AG04449 (cell line): ENCODE measurements around the gene FBXO28.

ENCODE experiments used
- CTCF ChIA-PET: fragments of 350-600 bp; formaldehyde crosslinking; extraction: SDS; loops from one replicate; lab custom pipeline; 2021; ENCODE audit warnings: antibody characterized with exemption; lab: Yijun Ruan, JAX
- POLR2A ChIA-PET: fragments of 400-600, 350-600 bp; formaldehyde crosslinking; extraction: SDS; loops from one replicate; lab custom pipeline; 2020; ENCODE audit warnings: antibody characterized with exemption, inconsistent platforms; lab: Yijun Ruan, JAX
- DNase-seq: peaks from one replicate; pipeline ENCODE4 v3.0.0-alpha.2; 2010; ENCODE audit warnings: low read depth, low spot score
- H3K4me3 ChIP-seq: 2 replicates; pipeline ENCODE4 v1.5.1; 2011; ENCODE audit warnings: low read depth, mild to moderate bottlenecking, control low read depth, low read length
- TF ChIP-seq, protein P1 (sequence below): IDR thresholded peaks from one replicate; pipeline ENCODE4 v1.5.1; 2011; ENCODE audit warnings: mild to moderate bottlenecking, moderate library complexity, low read length, control low read depth, inconsistent platforms; ENCODE audit not compliant: insufficient read depth; ENCODE audit errors: missing control alignments

The FBXO28 gene

DNA sequence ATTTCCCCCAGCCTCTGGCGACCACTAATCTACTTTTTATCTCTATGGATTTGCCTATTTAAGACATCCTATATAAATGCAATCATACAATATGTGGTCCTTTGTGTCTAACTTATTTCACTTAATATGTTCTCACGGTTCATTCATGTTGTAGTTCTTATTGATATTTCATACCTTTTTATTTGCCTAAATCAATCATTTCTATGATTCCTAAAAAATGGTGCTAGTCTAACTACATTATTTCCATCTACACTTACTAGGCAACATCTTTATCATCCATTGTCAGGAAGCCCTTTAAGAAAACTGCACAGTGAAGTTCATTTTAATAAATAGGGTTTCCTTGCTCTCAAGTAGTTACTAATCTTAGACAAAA lies 380 bp upstream of the FBXO28 start:
- DNase-seq = no peak
- TF ChIP-seq, protein P1, sequence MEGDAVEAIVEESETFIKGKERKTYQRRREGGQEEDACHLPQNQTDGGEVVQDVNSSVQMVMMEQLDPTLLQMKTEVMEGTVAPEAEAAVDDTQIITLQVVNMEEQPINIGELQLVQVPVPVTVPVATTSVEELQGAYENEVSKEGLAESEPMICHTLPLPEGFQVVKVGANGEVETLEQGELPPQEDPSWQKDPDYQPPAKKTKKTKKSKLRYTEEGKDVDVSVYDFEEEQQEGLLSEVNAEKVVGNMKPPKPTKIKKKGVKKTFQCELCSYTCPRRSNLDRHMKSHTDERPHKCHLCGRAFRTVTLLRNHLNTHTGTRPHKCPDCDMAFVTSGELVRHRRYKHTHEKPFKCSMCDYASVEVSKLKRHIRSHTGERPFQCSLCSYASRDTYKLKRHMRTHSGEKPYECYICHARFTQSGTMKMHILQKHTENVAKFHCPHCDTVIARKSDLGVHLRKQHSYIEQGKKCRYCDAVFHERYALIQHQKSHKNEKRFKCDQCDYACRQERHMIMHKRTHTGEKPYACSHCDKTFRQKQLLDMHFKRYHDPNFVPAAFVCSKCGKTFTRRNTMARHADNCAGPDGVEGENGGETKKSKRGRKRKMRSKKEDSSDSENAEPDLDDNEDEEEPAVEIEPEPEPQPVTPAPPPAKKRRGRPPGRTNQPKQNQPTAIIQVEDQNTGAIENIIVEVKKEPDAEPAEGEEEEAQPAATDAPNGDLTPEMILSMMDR = no peak
- peak overlapping the region; percentile 84 for H3K4me3 ChIP-seq
- ChIA-PET CTCF (interaction anchor here (0.9 to 5.4 kb wide), 2 partner anchors 220 to 344 kb away, joined by 3 to 84 read pairs; no protein-coding TSS in a partner anchor), POLR2A (no interaction called here)

DNA sequence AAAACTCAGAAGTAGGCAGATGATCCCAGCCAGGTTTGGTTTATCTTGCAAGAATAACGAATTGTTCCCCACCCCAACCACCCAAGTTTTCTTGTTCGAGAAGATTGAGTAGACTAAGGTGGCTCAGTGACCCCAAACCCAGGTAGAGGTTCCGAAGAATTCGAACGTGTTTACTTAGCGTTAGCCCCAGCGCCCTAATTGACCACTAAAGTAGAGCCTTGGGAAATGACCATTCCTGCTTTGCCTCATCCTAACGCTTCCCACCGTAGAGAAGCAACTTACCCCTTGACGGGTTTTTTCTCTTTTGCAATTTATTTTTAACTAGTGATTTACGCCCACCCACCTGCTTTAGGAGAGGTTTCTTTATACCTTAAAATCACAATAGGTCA lies 870 bp downstream of the FBXO28 start:
- ChIA-PET CTCF (interaction anchor here (0.6 to 5.4 kb wide), 9 partner anchors 9 to 343 kb away, joined by 3 to 84 read pairs (median 14); partner anchors contain the start of gene NVL), POLR2A (interaction anchor here (0.6 kb wide), 1 partner anchor 230 kb away, joined by 4 read pairs; no protein-coding TSS in a partner anchor)
- H3K4me3 ChIP-seq = peak overlapping the region; percentile 84
- DNase-seq = no peak
- TF ChIP-seq, protein P1 = no peak

GRCh38 chr1:224116131-224116530 lies 2.2 kb downstream of the FBXO28 start:
- H3K4me3 ChIP-seq = no peak overlapping the region
- ChIA-PET POLR2A (no interaction called here), CTCF (interaction anchor here (0.6 to 5.4 kb wide), 29 partner anchors 9 to 342 kb away, joined by 3 to 84 read pairs (median 3); partner anchors contain the start of gene NVL)
- TF ChIP-seq, protein P1 = peak; percentile 19
- DNase-seq = no peak

- DNase-seq = no peak
- CTCF ChIA-PET = interaction anchor here (1.4 to 5.4 kb wide), 6 partner anchors 9 to 420 kb away, joined by 3 to 84 read pairs (median 10); partner anchors contain the start of gene NVL
- no peak overlapping the region for H3K4me3 ChIP-seq
- POLR2A ChIA-PET = no interaction called here
- TF ChIP-seq, protein P1 = no peak
Observed at GRCh38 chr1:224118688-224119087, 4.8 kb downstream of the FBXO28 start.

- no peak for DNase-seq
- POLR2A ChIA-PET = no interaction called here
- CTCF ChIA-PET = interaction anchor here (0.5 to 1.2 kb wide), 3 partner anchors 174 to 334 kb away, joined by 3 to 4 read pairs (median 3); no protein-coding TSS in a partner anchor
- H3K4me3 ChIP-seq = no peak overlapping the region
- TF ChIP-seq, protein P1 = no peak
Observed at GRCh38 chr1:224123136-224123535, 9.2 kb downstream of the FBXO28 start.

- TF ChIP-seq, protein P1 = no peak
- POLR2A ChIA-PET = interaction anchor here (0.7 kb wide), 1 partner anchor 80 kb away, joined by 4 read pairs; no protein-coding TSS in a partner anchor
- H3K4me3 ChIP-seq = no peak overlapping the region
- DNase-seq = peak; percentile 10
- CTCF ChIA-PET = interaction anchor here (1.2 to 4.1 kb wide), 4 partner anchors 9 to 425 kb away, joined by 3 to 20 read pairs (median 9); no protein-coding TSS in a partner anchor
Observed at GRCh38 chr1:224124220-224124619, 10.3 kb downstream of the FBXO28 start.
